K562 (cell line): Measurements from ENCODE around the gene ENO2. TPM values are rescaled to one million over a fixed set of nuclear protein-coding genes. Genes with fewer than 3 reads are reported as not detected.

Source experiments
- ARID1B ChIP-seq: fragments of 450-650 bp; IDR thresholded peaks from 2 replicates; pipeline ENCODE4 v1.6.1; 2016; ENCODE audit warnings: antibody characterized with exemption, mild to moderate bottlenecking, inconsistent platforms
- ARID2 ChIP-seq: fragments of 450-650 bp; IDR thresholded peaks from 2 replicates; pipeline ENCODE4 v1.6.1; 2017; ENCODE audit warnings: antibody characterized with exemption, mild to moderate bottlenecking
- BCOR ChIP-seq: fragments of 450-650 bp; IDR thresholded peaks from 2 replicates; pipeline ENCODE4 v1.6.1; 2016
- CEBPG ChIP-seq, 3 experiments: fragments of 200-800 bp in 1 of 3; sonication (Bioruptor generic) in 1 of 3; sonication (generic) in 1 of 3; formaldehyde crosslinking in 1 of 3; IDR thresholded peaks in 2 of 3; conservative IDR thresholded peaks in 1 of 3; 2 replicates each; pipeline versions ENCODE4 v1.6.1 to v1.8.0; 2016 to 2022; ENCODE audit warnings: missing compliant biosample characterization in 2 of 3, missing genetic modification characterization in 2 of 3, mild to moderate bottlenecking in 1 of 3, missing genetic modification reagents in 1 of 3
- FOXA3 ChIP-seq, 2 experiments: fragments of 450-650 bp in 1 of 2; sonication (generic) in 1 of 2; formaldehyde crosslinking; IDR thresholded peaks in 1 of 2; conservative IDR thresholded peaks in 1 of 2; 2 replicates each; pipeline versions ENCODE4 v1.4.0 to v1.8.0; 2020 to 2022; ENCODE audit warnings: mild to moderate bottlenecking in 2 of 2, missing genetic modification reagents in 1 of 2
- FOXP1 ChIP-seq: sonication (generic); formaldehyde crosslinking; IDR thresholded peaks from 2 replicates; pipeline ENCODE4 v1.8.0; 2022; ENCODE audit warnings: mild to moderate bottlenecking, missing genetic modification reagents
- IRF2 ChIP-seq: sonication (generic); formaldehyde crosslinking; IDR thresholded peaks from 2 replicates; pipeline ENCODE4 v1.8.1; 2022; ENCODE audit warnings: mild to moderate bottlenecking, missing genetic modification reagents
- NONO ChIP-seq, 2 experiments: fragments of 200-400 bp in 1 of 2; fragments of 450-650 bp in 1 of 2; formaldehyde crosslinking in 1 of 2; IDR thresholded peaks; 2 replicates each; pipeline ENCODE4 v1.6.1; 2017; ENCODE audit warnings: low read depth in 2 of 2, mild to moderate bottlenecking in 2 of 2, moderate library complexity in 2 of 2, low read length in 1 of 2
- NRF1 ChIP-seq, 2 experiments: fragments of 450-650 bp; IDR thresholded peaks in 1 of 2; conservative IDR thresholded peaks in 1 of 2; 2 replicates each; pipeline ENCODE4 v1.6.1; 2014; ENCODE audit warnings: mild to moderate bottlenecking in 2 of 2
- NUFIP1 ChIP-seq: fragments of 450-650 bp; IDR thresholded peaks from 2 replicates; pipeline ENCODE4 v1.6.1; 2018; ENCODE audit not compliant: partially characterized antibody
- OTX1 ChIP-seq: fragments of 450-650 bp; formaldehyde crosslinking; IDR thresholded peaks from 2 replicates; pipeline ENCODE4 v1.4.0; 2022; ENCODE audit warnings: mild to moderate bottlenecking
- PRMT5 ChIP-seq: sonication (generic); formaldehyde crosslinking; IDR thresholded peaks from 2 replicates; pipeline ENCODE4 v1.5.0; 2020; ENCODE audit warnings: missing genetic modification reagents
- PTBP1 ChIP-seq: fragments of 200-400 bp; formaldehyde crosslinking; IDR thresholded peaks from 2 replicates; pipeline ENCODE4 v1.6.1; 2017; ENCODE audit warnings: low read depth, low read length
- RBM17 ChIP-seq: fragments of 200-400 bp; formaldehyde crosslinking; IDR thresholded peaks from 2 replicates; pipeline ENCODE4 v1.6.1; 2017; ENCODE audit warnings: low read depth, mild to moderate bottlenecking, low read length, borderline replicate concordance
- TCF7L2 ChIP-seq: fragments of 150-350 bp; IDR thresholded peaks from 2 replicates; pipeline ENCODE4 v1.6.1; 2016; ENCODE audit warnings: low read depth, mild to moderate bottlenecking, low read length, moderate library complexity
- TRIM24 ChIP-seq, 2 experiments: fragments of 450-650 bp; IDR thresholded peaks; 2 replicates each; pipeline ENCODE4 v1.6.1; 2016
- ZBTB7A ChIP-seq: IDR thresholded peaks from 2 replicates; pipeline ENCODE4 v1.6.1; 2011; ENCODE audit warnings: low read depth, mild to moderate bottlenecking, low read length, moderate library complexity, borderline replicate concordance; ENCODE audit not compliant: control insufficient read depth
- ZC3H4 ChIP-seq: sonication (generic); formaldehyde crosslinking; IDR thresholded peaks from 2 replicates; pipeline ENCODE4 v1.9.0; 2021; ENCODE audit warnings: missing genetic modification reagents, borderline replicate concordance
- ZNF324 ChIP-seq: fragments of 250-450 bp; sonication (Bioruptor Pico); IDR thresholded peaks from 2 replicates; pipeline ENCODE4 v1.4.0; 2020; ENCODE audit warnings: mild to moderate bottlenecking
- ZNF384 ChIP-seq: IDR thresholded peaks from 2 replicates; pipeline ENCODE4 v1.6.1; 2012; ENCODE audit warnings: low read depth, low read length, improper control_type of control experiment
- polyA plus RNA-seq, 8 experiments: library from polyadenylated mRNA; depleted of rRNA in 4 of 8; stranded (reverse) in 5 of 8; unstranded in 3 of 8; fragments of >200 nt; fragmentation: Nextera tagmentation in 2 of 8; fragmentation: Illumina TruSeq in 1 of 8; extraction: Ambion mirVana in 2 of 8; extraction: Trizol in 1 of 8; gene quantifications; 2 replicates each; pipeline versions ENCODE4 v1.2.1 to v1.2.3, GENCODE V29; 2011 to 2014; ENCODE audit warnings: inconsistent platforms in 1 of 8, missing spikeins in 1 of 8
- total RNA-seq, 7 experiments: library from RNA; depleted of rRNA in 6 of 7; stranded (reverse); fragments of >200 nt in 6 of 7; fragmentation: Illumina TruSeq in 2 of 7; extraction: Trizol in 2 of 7; gene quantifications; 2 replicates each; pipeline versions ENCODE4 v1.2.1 to v1.2.3, GENCODE V29; 2011 to 2021; ENCODE audit warnings: low replicate concordance in 1 of 7
- TF ChIP-seq, protein P1 (sequence below): sonication (generic); formaldehyde crosslinking; IDR thresholded peaks from 2 replicates; pipeline ENCODE4 v1.8.0; 2023; ENCODE audit warnings: mild to moderate bottlenecking, missing genetic modification reagents
- TF ChIP-seq, protein P2 (sequence below), 3 experiments: IDR thresholded peaks in 2 of 3; conservative IDR thresholded peaks in 1 of 3; 2 replicates each; pipeline ENCODE4 v1.5.1; 2011 to 2012; ENCODE audit warnings: low read length in 3 of 3, mild to moderate bottlenecking in 3 of 3, control low read depth in 2 of 3, improper control_type of control experiment in 1 of 3, inconsistent platforms in 1 of 3, low read depth in 1 of 3, mixed read lengths in 1 of 3, moderate library complexity in 1 of 3; ENCODE audit not compliant: insufficient read depth in 2 of 3

The ENO2 gene
- total and polyA plus RNA-seq, 9 of the 15 experiments (the other 6 are each of a cell fraction or from before 2014, with no cell fraction given): 10.9 to 43.3 (median 21.0) TPM

DNA sequence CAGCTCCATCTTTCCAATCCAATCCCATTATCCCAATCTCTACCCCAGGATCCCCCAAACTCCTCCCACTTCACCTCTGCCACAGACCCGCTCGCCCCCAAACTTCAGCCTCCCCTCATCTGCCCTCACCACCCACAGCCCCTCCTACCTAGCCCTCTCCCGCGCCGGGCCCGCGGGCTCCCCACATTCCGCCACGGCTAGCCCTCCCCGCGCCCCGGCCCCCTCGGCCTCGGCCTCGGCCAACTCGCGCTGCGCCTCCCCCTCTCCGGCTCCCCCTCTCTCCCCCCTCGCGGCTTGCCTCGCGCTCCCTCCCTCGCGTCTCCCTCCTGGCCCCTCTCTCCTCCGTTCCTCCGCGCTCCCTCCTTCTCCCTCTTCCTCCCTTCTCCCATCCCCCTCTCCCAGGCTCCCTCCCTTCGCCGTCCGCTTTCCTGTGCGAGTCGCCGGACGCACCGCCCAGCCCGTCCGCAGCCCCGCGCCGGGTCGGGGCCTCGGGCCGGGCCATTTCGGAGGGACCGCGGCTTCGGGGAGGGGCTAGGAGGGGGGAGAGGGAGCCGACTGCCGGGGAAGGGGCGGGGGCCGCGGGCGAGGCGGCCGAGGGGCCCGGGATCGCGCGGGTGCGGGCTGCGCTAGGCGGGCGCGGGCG lies 13.1 kb downstream of the ENO2 start, which contains the start of gene ATN1 (continued):
- TF ChIP-seq ZNF324 (CRISPR knock-in tag) (no peak), ZBTB7A (peak; percentile 34; the same call in 1 of the 2 replicates), TRIM24 (IDR thresholded peaks at IDR 0.05) (0 out of 4 replicates have a peak, but pooled peaks of 1 of the 2 experiments have one; percentile 8), TCF7L2 (no peak), NONO (IDR thresholded peaks at IDR 0.05; ENCODE audit: low read depth in 2 of 2, low read length in 1 of 2) (no peak), RBM17 (no peak), PRMT5 (CRISPR knock-in tag) (no peak), FOXP1 (CRISPR knock-in tag) (0 out of 2 replicates have a peak, but pooled peaks have one; percentile 28), PTBP1 (no peak), NRF1 (conservative IDR thresholded peaks at IDR 0.05 in 1 of 2, IDR thresholded peaks at IDR 0.05 in 1 of 2) (0 out of 4 replicates have a peak, but pooled peaks of 1 of the 2 experiments have one; percentile 13), CEBPG (CRISPR knock-in tag; IDR thresholded peaks at IDR 0.05) (no peak), CEBPG (tag; conservative IDR thresholded peaks at IDR 0.05 in 1 of 2, IDR thresholded peaks at IDR 0.05 in 1 of 2) (no peak), ARID2 (no peak), ARID1B (peak; percentile 18; the same call in 1 of the 2 replicates), ZNF384 (no peak), FOXA3 (CRISPR knock-in tag; conservative IDR thresholded peaks at IDR 0.05 in 1 of 2, IDR thresholded peaks at IDR 0.05 in 1 of 2) (no peak), OTX1 (CRISPR knock-in tag) (0 out of 2 replicates have a peak, but pooled peaks have one; percentile 33), NUFIP1 (no peak), BCOR (0 out of 2 replicates have a peak, but pooled peaks have one; percentile 23), ZC3H4 (CRISPR knock-in tag) (no peak), IRF2 (CRISPR knock-in tag) (no peak)
- TF ChIP-seq, protein P1, sequence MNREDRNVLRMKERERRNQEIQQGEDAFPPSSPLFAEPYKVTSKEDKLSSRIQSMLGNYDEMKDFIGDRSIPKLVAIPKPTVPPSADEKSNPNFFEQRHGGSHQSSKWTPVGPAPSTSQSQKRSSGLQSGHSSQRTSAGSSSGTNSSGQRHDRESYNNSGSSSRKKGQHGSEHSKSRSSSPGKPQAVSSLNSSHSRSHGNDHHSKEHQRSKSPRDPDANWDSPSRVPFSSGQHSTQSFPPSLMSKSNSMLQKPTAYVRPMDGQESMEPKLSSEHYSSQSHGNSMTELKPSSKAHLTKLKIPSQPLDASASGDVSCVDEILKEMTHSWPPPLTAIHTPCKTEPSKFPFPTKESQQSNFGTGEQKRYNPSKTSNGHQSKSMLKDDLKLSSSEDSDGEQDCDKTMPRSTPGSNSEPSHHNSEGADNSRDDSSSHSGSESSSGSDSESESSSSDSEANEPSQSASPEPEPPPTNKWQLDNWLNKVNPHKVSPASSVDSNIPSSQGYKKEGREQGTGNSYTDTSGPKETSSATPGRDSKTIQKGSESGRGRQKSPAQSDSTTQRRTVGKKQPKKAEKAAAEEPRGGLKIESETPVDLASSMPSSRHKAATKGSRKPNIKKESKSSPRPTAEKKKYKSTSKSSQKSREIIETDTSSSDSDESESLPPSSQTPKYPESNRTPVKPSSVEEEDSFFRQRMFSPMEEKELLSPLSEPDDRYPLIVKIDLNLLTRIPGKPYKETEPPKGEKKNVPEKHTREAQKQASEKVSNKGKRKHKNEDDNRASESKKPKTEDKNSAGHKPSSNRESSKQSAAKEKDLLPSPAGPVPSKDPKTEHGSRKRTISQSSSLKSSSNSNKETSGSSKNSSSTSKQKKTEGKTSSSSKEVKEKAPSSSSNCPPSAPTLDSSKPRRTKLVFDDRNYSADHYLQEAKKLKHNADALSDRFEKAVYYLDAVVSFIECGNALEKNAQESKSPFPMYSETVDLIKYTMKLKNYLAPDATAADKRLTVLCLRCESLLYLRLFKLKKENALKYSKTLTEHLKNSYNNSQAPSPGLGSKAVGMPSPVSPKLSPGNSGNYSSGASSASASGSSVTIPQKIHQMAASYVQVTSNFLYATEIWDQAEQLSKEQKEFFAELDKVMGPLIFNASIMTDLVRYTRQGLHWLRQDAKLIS (CRISPR knock-in tag): no peak
- TF ChIP-seq, protein P2, sequence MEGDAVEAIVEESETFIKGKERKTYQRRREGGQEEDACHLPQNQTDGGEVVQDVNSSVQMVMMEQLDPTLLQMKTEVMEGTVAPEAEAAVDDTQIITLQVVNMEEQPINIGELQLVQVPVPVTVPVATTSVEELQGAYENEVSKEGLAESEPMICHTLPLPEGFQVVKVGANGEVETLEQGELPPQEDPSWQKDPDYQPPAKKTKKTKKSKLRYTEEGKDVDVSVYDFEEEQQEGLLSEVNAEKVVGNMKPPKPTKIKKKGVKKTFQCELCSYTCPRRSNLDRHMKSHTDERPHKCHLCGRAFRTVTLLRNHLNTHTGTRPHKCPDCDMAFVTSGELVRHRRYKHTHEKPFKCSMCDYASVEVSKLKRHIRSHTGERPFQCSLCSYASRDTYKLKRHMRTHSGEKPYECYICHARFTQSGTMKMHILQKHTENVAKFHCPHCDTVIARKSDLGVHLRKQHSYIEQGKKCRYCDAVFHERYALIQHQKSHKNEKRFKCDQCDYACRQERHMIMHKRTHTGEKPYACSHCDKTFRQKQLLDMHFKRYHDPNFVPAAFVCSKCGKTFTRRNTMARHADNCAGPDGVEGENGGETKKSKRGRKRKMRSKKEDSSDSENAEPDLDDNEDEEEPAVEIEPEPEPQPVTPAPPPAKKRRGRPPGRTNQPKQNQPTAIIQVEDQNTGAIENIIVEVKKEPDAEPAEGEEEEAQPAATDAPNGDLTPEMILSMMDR (IDR thresholded peaks at IDR 0.05 in 2 of 3, conservative IDR thresholded peaks at IDR 0.05 in 1 of 3; ENCODE audit: insufficient read depth in 2 of 3, low read depth in 1 of 3, low read length in 3 of 3): no peak
